ENCODE data around the gene ANKRD18B.
"Not testable (repeated sequence)": the region's sequence is repeated elsewhere in the genome, so short reads cannot be mapped to it uniquely, and the experiment has no call there.

The ANKRD18B gene

GRCh38 chr9:33523397-33524305 is at the start of gene ANKRD18B:
ANKRD18B (plus strand) TSS chr9:33524251; CDS start chr9:33524490, 239 bp downstream.
- peak; percentile 38 for DNase-seq

- DNase-seq, result no peak
These were observed 48.7 kb upstream of the ANKRD18B start for GRCh38 chr9:33475357-33475756.

- no peak for DNase-seq
These were observed 47.5 kb upstream of the ANKRD18B start for GRCh38 chr9:33476503-33476902.

GRCh38 chr9:33480106-33480505 is 43.9 kb upstream of the ANKRD18B start:
- no peak for DNase-seq

- no peak for DNase-seq
These were observed 43.1 kb upstream of the ANKRD18B start for GRCh38 chr9:33480976-33481375.

- DNase-seq, result not testable (repeated sequence)
These were observed 38.7 kb upstream of the ANKRD18B start for GRCh38 chr9:33485312-33485711.

GRCh38 chr9:33489066-33489465 is 35.0 kb upstream of the ANKRD18B start:
- no peak for DNase-seq

GRCh38 chr9:33493819-33494218 is 30.2 kb upstream of the ANKRD18B start:
- DNase-seq, result not testable (repeated sequence)

GRCh38 chr9:33498387-33498786 is 25.7 kb upstream of the ANKRD18B start:
- DNase-seq, result no peak

- no peak for DNase-seq
These were observed 17.3 kb upstream of the ANKRD18B start for GRCh38 chr9:33506626-33507370.

- DNase-seq, result peak; percentile 81
These were observed 13.5 kb upstream of the ANKRD18B start for GRCh38 chr9:33510262-33511183.

GRCh38 chr9:33511184-33511517 is 12.9 kb upstream of the ANKRD18B start:
- DNase-seq, result not testable (repeated sequence)

GRCh38 chr9:33512535-33512934 is 11.5 kb upstream of the ANKRD18B start:
- DNase-seq, result not testable (repeated sequence)

GRCh38 chr9:33515342-33515995 is 8.6 kb upstream of the ANKRD18B start:
- not testable (repeated sequence) for DNase-seq

GRCh38 chr9:33516397-33516796 is 7.7 kb upstream of the ANKRD18B start:
- DNase-seq, result not testable (repeated sequence)

GRCh38 chr9:33517373-33517772 is 6.7 kb upstream of the ANKRD18B start:
- DNase-seq, result peak; percentile 33

- not testable (repeated sequence) for DNase-seq
These were observed 6.0 kb upstream of the ANKRD18B start for GRCh38 chr9:33517934-33518577.

GRCh38 chr9:33521861-33522260 is 2.2 kb upstream of the ANKRD18B start:
- not testable (repeated sequence) for DNase-seq

GRCh38 chr9:33524306-33524947 is 376 bp downstream of the ANKRD18B start:
- no peak for DNase-seq

GRCh38 chr9:33528069-33528468 is 4.0 kb downstream of the ANKRD18B start:
- DNase-seq, result not testable (repeated sequence)

GRCh38 chr9:33533958-33534357 is 9.9 kb downstream of the ANKRD18B start:
- not testable (repeated sequence) for DNase-seq
